Fibroblast of villous mesenchyme (primary cell): ENCODE data around the gene SHANK3. TPM values are rescaled to one million over a fixed set of nuclear protein-coding genes. Genes with fewer than 3 reads are reported as not detected.
A peak's percentile ranks its signal among the peaks of the same experiment; 100 is the strongest.
"Not testable (repeated sequence)": the region's sequence is repeated elsewhere in the genome, so short reads cannot be mapped to it uniquely, and the experiment has no call there.

ENCODE experiments used
- DNase-seq: peaks from one replicate; pipeline ENCODE4 v3.0.0-alpha.2; 2010; ENCODE audit warnings: low read depth
- H3K4me3 ChIP-seq: 2 replicates; pipeline ENCODE4 v1.5.1; 2011; ENCODE audit warnings: low read depth, mild to moderate bottlenecking, low read length
- CTCF ChIP-seq: IDR thresholded peaks from 2 replicates; pipeline ENCODE4 v1.5.1; 2012; ENCODE audit warnings: low read depth, mild to moderate bottlenecking, low read length; ENCODE audit not compliant: insufficient read depth
- total RNA-seq: library from RNA; depleted of rRNA; stranded (reverse); fragments of >200 nt; gene quantifications from 2 replicates; pipeline ENCODE4 v1.2.3, GENCODE V29; 2012

SHANK3 gene
- total RNA-seq, 1 donor: 0.86 TPM

- TF ChIP-seq CTCF: peak; percentile 34
- DNase-seq: peak; percentile 88
- H3K4me3 ChIP-seq: peak within 1 kb of the TSS; percentile 89
These were observed 44.7 kb upstream of the SHANK3 start, which contains the start of gene ARSA for GRCh38 chr22:50627642-50628542. Gene ARSA (minus strand): TSS chr22:50628152. CDS start chr22:50627779, 373 bp downstream.

- no peak for TF ChIP-seq CTCF
- no peak for DNase-seq
- H3K4me3 ChIP-seq: peak overlapping the region; percentile 89
These were observed 44.0 kb upstream of the SHANK3 start for GRCh38 chr22:50628543-50629134.

- no peak for DNase-seq
- no peak for TF ChIP-seq CTCF
- no peak overlapping the region for H3K4me3 ChIP-seq
These were observed 42.2 kb upstream of the SHANK3 start for GRCh38 chr22:50630376-50630775.

- DNase-seq: no peak
- H3K4me3 ChIP-seq: no peak overlapping the region
- no peak for TF ChIP-seq CTCF
These were observed 39.5 kb upstream of the SHANK3 start for GRCh38 chr22:50633086-50633485.

GRCh38 chr22:50633771-50634170 lies 38.9 kb upstream of the SHANK3 start:
- H3K4me3 ChIP-seq: no peak overlapping the region
- DNase-seq: no peak
- no peak for TF ChIP-seq CTCF

- H3K4me3 ChIP-seq: no peak overlapping the region
- TF ChIP-seq CTCF: no peak
- no peak for DNase-seq
These were observed 37.0 kb upstream of the SHANK3 start for GRCh38 chr22:50635591-50635990.

- not testable (repeated sequence) for DNase-seq, H3K4me3 ChIP-seq
These were observed 32.3 kb upstream of the SHANK3 start for GRCh38 chr22:50640296-50640695.
